Parathyroid adenoma (tissue), 2 donors: ENCODE measurements around the gene MAML2.

Source experiments
- H2AFZ ChIP-seq: fragments of 300-600 bp; sonication (generic); one replicate; pipeline ENCODE4 v1.7.0; 2017; ENCODE audit warnings: antibody characterized with exemption, mild to moderate bottlenecking
- H3K27ac ChIP-seq: fragments of 300-600 bp; sonication (generic); one replicate; pipeline ENCODE4 v1.7.0; 2017
- H3K27me3 ChIP-seq: fragments of 300-600 bp; sonication (generic); one replicate; pipeline ENCODE4 v1.7.0; 2017; ENCODE audit warnings: low read length; ENCODE audit not compliant: control insufficient read depth, insufficient read depth
- H3K36me3 ChIP-seq: fragments of 300-600 bp; sonication (generic); one replicate; pipeline ENCODE4 v1.7.0; 2017; ENCODE audit warnings: low read length; ENCODE audit not compliant: control insufficient read depth, insufficient read depth
- H3K4me1 ChIP-seq: fragments of 300-600 bp; sonication (generic); one replicate; pipeline ENCODE4 v1.7.0; 2017; ENCODE audit warnings: control low read depth
- H3K4me2 ChIP-seq: fragments of 300-600 bp; sonication (generic); one replicate; pipeline ENCODE4 v1.7.0; 2017; ENCODE audit warnings: low read length
- H3K4me3 ChIP-seq: fragments of 300-600 bp; sonication (generic); one replicate; pipeline ENCODE4 v1.7.0; 2017; ENCODE audit warnings: low read depth, low read length
- H3K79me2 ChIP-seq: fragments of 300-600 bp; sonication (generic); one replicate; pipeline ENCODE4 v1.7.0; 2017; ENCODE audit warnings: control low read depth
- H3K9ac ChIP-seq: fragments of 300-600 bp; sonication (generic); one replicate; pipeline ENCODE4 v1.7.0; 2017; ENCODE audit warnings: mild to moderate bottlenecking
- H3K9me3 ChIP-seq: fragments of 300-600 bp; sonication (generic); one replicate; pipeline ENCODE4 v1.7.0; 2017; ENCODE audit warnings: low read length; ENCODE audit not compliant: control insufficient read depth
- CTCF ChIP-seq: fragments of 300-600 bp; sonication (generic); IDR thresholded peaks from one replicate; pipeline ENCODE4 v1.7.0; 2017; ENCODE audit warnings: antibody characterized with exemption, mild to moderate bottlenecking
- donor health status: primary hyperparathyroidism.

MAML2 gene

DNA sequence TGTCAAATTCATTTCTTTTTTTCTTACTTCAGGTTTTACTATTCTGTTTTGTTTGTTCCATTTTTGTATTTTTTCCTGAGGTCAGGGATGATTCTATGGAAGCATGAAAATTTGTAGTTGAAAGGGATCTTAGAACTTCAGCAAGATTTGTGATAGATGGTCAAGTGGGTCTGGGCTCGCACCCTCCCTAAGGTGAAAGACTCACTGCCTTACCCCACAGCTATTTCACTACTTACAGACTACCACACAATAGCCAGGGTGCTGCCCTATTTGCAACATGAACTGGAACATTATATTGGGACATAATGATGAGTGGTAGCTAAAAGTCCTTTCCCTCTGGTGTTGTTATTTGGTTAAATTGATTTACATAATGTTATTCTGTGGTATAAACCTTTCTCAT is 62.6 kb downstream of the MAML2 start:
- H3K9ac ChIP-seq, result no peak overlapping the region
- no peak overlapping the region for H3K4me3 ChIP-seq
- H3K36me3 ChIP-seq, result no peaks in the 10 kb centered on the region
- H3K27ac ChIP-seq, result no peak overlapping the region
- H3K79me2 ChIP-seq, result peaks cover 2% of the 10 kb centered on the region
- H2AFZ ChIP-seq, result no peak overlapping the region
- H3K9me3 ChIP-seq, result no peaks in the 10 kb centered on the region
- no peaks in the 10 kb centered on the region for H3K27me3 ChIP-seq
- H3K4me1 ChIP-seq, result no peaks in the 10 kb centered on the region
- no peak for TF ChIP-seq CTCF
- no peak overlapping the region for H3K4me2 ChIP-seq

GRCh38 chr11:96279896-96280290 is 63.1 kb downstream of the MAML2 start:
- H2AFZ ChIP-seq, result no peak overlapping the region
- no peaks in the 10 kb centered on the region for H3K27me3 ChIP-seq
- H3K4me2 ChIP-seq, result no peak overlapping the region
- no peaks in the 10 kb centered on the region for H3K9me3 ChIP-seq
- no peak overlapping the region for H3K27ac ChIP-seq
- no peak for TF ChIP-seq CTCF
- H3K36me3 ChIP-seq, result no peaks in the 10 kb centered on the region
- no peaks in the 10 kb centered on the region for H3K4me1 ChIP-seq
- no peak overlapping the region for H3K9ac ChIP-seq
- no peak overlapping the region for H3K4me3 ChIP-seq
- peaks cover 1% of the 10 kb centered on the region for H3K79me2 ChIP-seq

DNA sequence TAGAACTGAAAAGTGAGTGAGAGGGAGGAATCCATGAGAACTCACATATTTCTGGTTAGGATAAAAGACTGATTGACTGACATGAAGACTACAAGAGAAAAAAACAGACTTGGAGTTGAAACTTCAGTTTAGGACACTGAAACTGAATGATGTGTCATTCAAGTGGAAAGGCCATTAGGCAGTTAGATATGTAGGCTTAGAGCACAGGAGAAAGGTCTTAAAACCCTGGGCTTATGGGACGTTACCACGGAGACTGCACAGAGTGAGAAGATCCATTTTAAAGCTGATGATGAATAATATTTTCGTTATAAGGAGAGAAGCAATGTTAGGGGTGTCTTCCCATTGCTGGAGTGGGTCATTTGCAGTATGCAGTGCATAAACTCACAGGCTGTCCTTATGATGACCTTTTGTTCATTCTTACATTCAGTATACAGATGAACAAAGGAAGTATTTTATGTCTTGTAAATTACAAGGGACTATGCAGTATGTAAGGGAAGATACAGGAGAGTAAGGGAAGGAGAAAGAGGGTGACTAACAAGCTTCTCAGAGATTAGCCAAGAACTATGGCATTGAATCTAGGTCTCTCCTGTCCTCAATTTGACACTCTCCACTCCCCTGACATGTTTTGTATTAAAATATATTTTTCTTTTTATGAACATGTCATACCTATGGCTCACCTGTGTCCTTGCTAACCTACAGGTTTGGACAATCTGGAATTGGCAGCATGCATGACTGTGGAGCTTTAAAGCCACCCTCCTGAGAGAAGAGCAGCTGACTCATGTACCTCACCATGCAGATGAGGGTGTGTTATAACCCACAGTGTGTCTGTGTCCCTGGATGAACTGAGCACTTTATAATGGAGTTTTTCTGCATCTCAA is 63.7 kb downstream of the MAML2 start:
- no peak for TF ChIP-seq CTCF
- Histone ChIP-seq H3K36me3 (no peaks in the 10 kb centered on the region), H2AFZ (no peak overlapping the region), H3K4me1 (no peaks in the 10 kb centered on the region), H3K27ac (no peak overlapping the region), H3K79me2 (no peaks in the 10 kb centered on the region), H3K9ac (no peak overlapping the region), H3K4me2 (no peak overlapping the region), H3K4me3 (no peak overlapping the region), H3K27me3 (no peaks in the 10 kb centered on the region), H3K9me3 (no peaks in the 10 kb centered on the region)

GRCh38 chr11:96278039-96278897 is 64.7 kb downstream of the MAML2 start:
- H3K36me3 ChIP-seq, result no peaks in the 10 kb centered on the region
- no peak overlapping the region for H3K4me2 ChIP-seq
- H3K4me1 ChIP-seq, result no peaks in the 10 kb centered on the region
- H3K9ac ChIP-seq, result no peak overlapping the region
- no peak overlapping the region for H3K4me3 ChIP-seq
- H3K79me2 ChIP-seq, result no peaks in the 10 kb centered on the region
- H3K9me3 ChIP-seq, result no peaks in the 10 kb centered on the region
- no peak overlapping the region for H3K27ac ChIP-seq
- no peaks in the 10 kb centered on the region for H3K27me3 ChIP-seq
- no peak overlapping the region for H2AFZ ChIP-seq
- no peak for TF ChIP-seq CTCF
